Activated CD4-positive, alpha-beta memory T cell treated with anti-CD3 and anti-CD28 coated beads for 36 hours (primary cell): ENCODE results near the gene TBL1X. TPM values are rescaled to one million over a fixed set of nuclear protein-coding genes. Genes with fewer than 3 reads are reported as not detected.

Source experiments
- CTCF ChIA-PET: fragments of 350-600 bp; sonication (Branson Sonifier 250); formaldehyde crosslinking; loops from one replicate; lab custom pipeline; 2021; ENCODE audit warnings: antibody characterized with exemption, inconsistent platforms; lab: Charles Lee
- POLR2A ChIA-PET: fragments of 350-600 bp; sonication (Branson Sonifier 250); formaldehyde crosslinking; loops from one replicate; lab custom pipeline; 2021; ENCODE audit warnings: antibody characterized with exemption; lab: Charles Lee
- DNase-seq: peaks from one replicate; pipeline ENCODE4 v3.0.0-alpha.2; 2020
- H3K27ac Mint-ChIP-seq: one replicate; pipeline ENCODE4 v1.8.0; 2021; ENCODE audit warnings: mixed read lengths
- H3K27me3 Mint-ChIP-seq: one replicate; pipeline ENCODE4 v1.8.0; 2021; ENCODE audit warnings: mixed read lengths
- H3K36me3 Mint-ChIP-seq: one replicate; pipeline ENCODE4 v1.8.0; 2021; ENCODE audit warnings: mixed read lengths
- H3K4me1 Mint-ChIP-seq: one replicate; pipeline ENCODE4 v1.8.0; 2021; ENCODE audit warnings: low read depth, mixed read lengths
- H3K4me3 Mint-ChIP-seq: one replicate; pipeline ENCODE4 v1.8.0; 2021; ENCODE audit warnings: mild to moderate bottlenecking, mixed read lengths
- H3K9me3 Mint-ChIP-seq: one replicate; pipeline ENCODE4 v1.8.0; 2021; ENCODE audit warnings: mixed read lengths
- intact Hi-C: fragments of 100-400 bp; cut with micrococcal nuclease; formaldehyde crosslinking; loops from one replicate; pipeline ENCODE4 v1.15.1; 2023
- total RNA-seq, 2 experiments: library from RNA; stranded (reverse); gene quantifications; one replicate each; pipeline ENCODE4 v1.2.3, GENCODE V29; 2021

TBL1X gene
- total RNA-seq, 2 experiments from 2014 or later, result 21.1 to 23.5 TPM

- POLR2A ChIA-PET, result no interaction called here
Observed at GRCh38 chrX:9510980-9511379, 46.1 kb downstream of the TBL1X start.

GRCh38 chrX:9515489-9515888, 50.6 kb downstream of the TBL1X start:
- ChIA-PET POLR2A (no interaction called here), CTCF (no interaction called here)
- DNase-seq, result no peak
- Mint-ChIP-seq H3K27ac (no peak overlapping the region), H3K9me3 (no peaks in the 10 kb centered on the region), H3K4me3 (no peak overlapping the region), H3K36me3 (peaks cover 12% of the 10 kb centered on the region), H3K27me3 (no peaks in the 10 kb centered on the region), H3K4me1 (peaks cover 24% of the 10 kb centered on the region)
- intact Hi-C loops, result no loop called here

More at GRCh38 chrX:9510980-9511379, 46.1 kb downstream of the TBL1X start:
- no peak overlapping the region for H3K4me3 Mint-ChIP-seq
- intact Hi-C loops, result no loop called here
- no peak for DNase-seq
- CTCF ChIA-PET, result no interaction called here
- peaks cover 19% of the 10 kb centered on the region for H3K36me3 Mint-ChIP-seq
- no peaks in the 10 kb centered on the region for H3K9me3 Mint-ChIP-seq
- H3K27me3 Mint-ChIP-seq, result no peaks in the 10 kb centered on the region
- H3K4me1 Mint-ChIP-seq, result peaks cover 18% of the 10 kb centered on the region
- no peak overlapping the region for H3K27ac Mint-ChIP-seq

- Mint-ChIP-seq H3K4me3 (no peak overlapping the region), H3K36me3 (peaks cover 12% of the 10 kb centered on the region), H3K4me1 (peaks cover 24% of the 10 kb centered on the region), H3K9me3 (no peaks in the 10 kb centered on the region), H3K27ac (no peak overlapping the region), H3K27me3 (no peaks in the 10 kb centered on the region)
- ChIA-PET CTCF (no interaction called here), POLR2A (no interaction called here)
- intact Hi-C loops, result no loop called here
- DNase-seq, result no peak
Observed at GRCh38 chrX:9515973-9516538, 51.2 kb downstream of the TBL1X start.

DNA sequence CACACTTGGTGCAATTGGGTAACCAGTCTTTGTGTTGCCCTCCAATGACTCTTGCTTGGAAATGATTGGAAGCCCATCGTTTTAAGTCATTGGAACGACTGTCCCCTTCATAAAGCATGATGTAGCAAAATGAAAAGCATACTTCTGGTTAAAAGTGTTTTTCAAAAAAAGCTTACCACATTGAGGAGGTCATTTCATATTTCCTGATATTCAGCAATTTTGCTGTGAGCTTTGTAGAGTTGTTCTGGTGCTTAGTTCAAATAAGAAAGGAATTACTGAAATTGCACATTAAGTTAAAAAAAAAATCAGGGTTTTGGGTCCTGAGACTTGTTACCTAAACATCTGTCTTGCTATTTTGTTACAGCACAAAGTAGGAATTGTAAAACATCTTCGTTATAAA, 51.8 kb downstream of the TBL1X start:
- ChIA-PET CTCF (no interaction called here), POLR2A (no interaction called here)
- H3K27ac Mint-ChIP-seq, result no peak overlapping the region
- H3K27me3 Mint-ChIP-seq, result no peaks in the 10 kb centered on the region
- peaks cover 10% of the 10 kb centered on the region for H3K36me3 Mint-ChIP-seq
- peaks cover 24% of the 10 kb centered on the region for H3K4me1 Mint-ChIP-seq
- DNase-seq, result no peak
- intact Hi-C loops, result no loop called here
- no peaks in the 10 kb centered on the region for H3K9me3 Mint-ChIP-seq
- H3K4me3 Mint-ChIP-seq, result no peak overlapping the region

DNA sequence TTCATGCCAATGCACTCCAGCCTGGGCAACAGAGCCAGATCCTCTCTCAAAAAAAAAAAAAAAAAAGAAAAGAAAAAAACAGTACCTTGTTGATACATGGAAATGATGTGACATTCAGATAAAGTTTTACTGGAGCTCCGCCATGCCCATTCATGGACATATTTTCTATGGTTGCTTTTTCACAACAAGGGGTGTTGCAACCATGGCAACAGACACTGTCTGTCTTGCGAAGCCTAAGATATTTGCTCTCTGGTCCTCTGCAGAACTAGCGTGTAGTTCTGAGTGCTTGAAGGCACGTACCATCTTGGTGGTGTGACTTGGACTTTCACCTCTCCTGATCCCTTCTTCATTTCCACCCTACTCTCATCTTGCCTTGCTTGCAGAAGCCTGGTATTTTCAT, 53.2 kb downstream of the TBL1X start:
- Mint-ChIP-seq H3K27me3 (no peaks in the 10 kb centered on the region), H3K27ac (no peak overlapping the region), H3K9me3 (no peaks in the 10 kb centered on the region), H3K4me1 (peaks cover 29% of the 10 kb centered on the region), H3K4me3 (no peak overlapping the region), H3K36me3 (peaks cover 6% of the 10 kb centered on the region)
- POLR2A ChIA-PET, result no interaction called here
- intact Hi-C loops, result no loop called here
- no peak for DNase-seq
- CTCF ChIA-PET, result no interaction called here

GRCh38 chrX:9518889-9519288, 54.0 kb downstream of the TBL1X start:
- H3K27me3 Mint-ChIP-seq, result no peaks in the 10 kb centered on the region
- intact Hi-C loops, result no loop called here
- ChIA-PET POLR2A (no interaction called here), CTCF (no interaction called here)
- no peak for DNase-seq
- H3K9me3 Mint-ChIP-seq, result no peaks in the 10 kb centered on the region
- H3K36me3 Mint-ChIP-seq, result peaks cover 2% of the 10 kb centered on the region
- H3K27ac Mint-ChIP-seq, result no peak overlapping the region
- peaks cover 29% of the 10 kb centered on the region for H3K4me1 Mint-ChIP-seq
- H3K4me3 Mint-ChIP-seq, result no peak overlapping the region

GRCh38 chrX:9519546-9520216, 54.8 kb downstream of the TBL1X start:
- Mint-ChIP-seq H3K27ac (no peak overlapping the region), H3K4me1 (peaks cover 31% of the 10 kb centered on the region), H3K9me3 (no peaks in the 10 kb centered on the region), H3K27me3 (no peaks in the 10 kb centered on the region), H3K4me3 (no peak overlapping the region), H3K36me3 (no peaks in the 10 kb centered on the region)
- CTCF ChIA-PET, result no interaction called here
- intact Hi-C loops, result no loop called here
- POLR2A ChIA-PET, result no interaction called here
- DNase-seq, result no peak

DNA sequence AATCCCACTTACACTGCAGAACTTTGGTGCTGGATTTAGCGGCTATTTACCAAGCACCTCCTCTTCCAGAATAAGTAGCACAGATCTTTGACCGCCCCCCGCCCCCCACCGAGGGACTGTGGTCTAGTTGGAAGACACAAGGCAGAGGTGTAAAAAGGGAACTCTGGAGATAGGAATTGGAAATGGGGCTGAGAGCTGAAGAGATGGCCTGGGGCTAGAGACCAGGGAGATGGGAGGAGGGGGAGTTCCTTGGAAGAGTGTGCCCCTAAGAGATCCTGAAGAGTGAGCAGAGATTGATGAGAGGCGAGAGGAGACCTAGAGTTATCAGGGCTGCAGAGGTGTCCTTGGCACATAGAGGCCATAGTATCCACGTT, 55.3 kb downstream of the TBL1X start:
- Mint-ChIP-seq H3K27ac (no peak overlapping the region), H3K27me3 (no peaks in the 10 kb centered on the region), H3K9me3 (no peaks in the 10 kb centered on the region), H3K4me3 (no peak overlapping the region), H3K36me3 (no peaks in the 10 kb centered on the region), H3K4me1 (peaks cover 28% of the 10 kb centered on the region)
- DNase-seq, result no peak
- CTCF ChIA-PET, result no interaction called here
- intact Hi-C loops, result no loop called here
- POLR2A ChIA-PET, result no interaction called here

GRCh38 chrX:9522378-9523155, 57.7 kb downstream of the TBL1X start:
- Mint-ChIP-seq H3K9me3 (no peaks in the 10 kb centered on the region), H3K4me1 (peaks cover 30% of the 10 kb centered on the region), H3K27ac (no peak overlapping the region), H3K36me3 (no peaks in the 10 kb centered on the region), H3K27me3 (no peaks in the 10 kb centered on the region), H3K4me3 (no peak overlapping the region)
- ChIA-PET POLR2A (no interaction called here), CTCF (no interaction called here)
- DNase-seq, result no peak
- intact Hi-C loops, result no loop called here

- H3K27me3 Mint-ChIP-seq, result no peaks in the 10 kb centered on the region
- POLR2A ChIA-PET, result no interaction called here
Observed at GRCh38 chrX:9525511-9526248, 60.8 kb downstream of the TBL1X start.

DNA sequence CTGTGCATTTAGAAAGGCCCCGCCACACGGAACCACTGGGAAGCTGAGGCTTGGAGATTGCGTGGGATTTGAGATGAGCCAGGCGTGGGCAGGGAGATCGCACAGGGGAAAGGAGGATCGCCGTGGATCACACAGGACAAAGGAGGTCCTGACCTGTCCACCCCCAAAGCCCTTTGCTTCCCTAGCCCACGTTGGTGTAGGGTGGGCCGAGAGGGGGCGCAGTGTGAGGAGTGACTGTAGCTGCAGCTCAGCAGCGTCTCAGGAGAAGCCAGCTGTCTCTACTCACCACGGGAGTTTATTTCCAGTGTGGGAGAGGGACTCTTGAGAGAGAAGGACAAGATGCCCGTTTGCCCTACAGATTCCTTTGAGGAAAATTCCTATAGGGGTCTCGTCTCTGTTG, 62.1 kb downstream of the TBL1X start:
- ChIA-PET POLR2A (no interaction called here), CTCF (no interaction called here)
- Mint-ChIP-seq H3K27ac (no peak overlapping the region), H3K9me3 (no peaks in the 10 kb centered on the region), H3K4me3 (no peak overlapping the region), H3K27me3 (no peaks in the 10 kb centered on the region), H3K36me3 (no peaks in the 10 kb centered on the region), H3K4me1 (peaks cover 46% of the 10 kb centered on the region)
- intact Hi-C loops, result loop anchor here (5.0 kb wide), 1 partner anchor 60 kb away; the partner anchor contains the start of gene TBL1X
- DNase-seq, result no peak

More at GRCh38 chrX:9525511-9526248, 60.8 kb downstream of the TBL1X start:
- CTCF ChIA-PET, result no interaction called here
- Mint-ChIP-seq H3K36me3 (no peaks in the 10 kb centered on the region), H3K27ac (no peak overlapping the region), H3K4me3 (no peak overlapping the region), H3K9me3 (no peaks in the 10 kb centered on the region), H3K4me1 (peaks cover 43% of the 10 kb centered on the region)
- DNase-seq, result no peak
- intact Hi-C loops, result loop anchor here (5.0 kb wide), 1 partner anchor 58 kb away; the partner anchor contains the start of gene TBL1X

DNA sequence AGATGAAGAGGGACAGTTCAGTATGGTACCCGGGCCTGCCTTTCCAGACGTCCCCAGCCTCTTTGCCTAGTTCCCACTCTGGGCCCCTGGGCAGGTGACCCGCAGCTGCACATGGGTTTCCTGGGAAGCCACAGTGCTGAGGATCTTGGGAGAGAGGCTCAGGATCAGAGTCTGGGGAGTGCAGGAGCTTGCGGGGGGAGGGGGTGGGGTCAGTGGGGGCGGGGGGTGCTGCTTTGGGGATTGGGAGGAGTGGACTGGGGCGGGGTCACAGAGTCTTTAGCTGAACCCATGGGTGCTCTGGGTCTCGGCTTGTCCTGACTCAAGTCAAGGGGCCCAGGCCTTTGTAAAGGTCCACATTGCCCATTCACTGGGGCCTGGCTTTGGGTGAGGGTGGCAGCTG, 63.6 kb downstream of the TBL1X start:
- no peak overlapping the region for H3K4me3 Mint-ChIP-seq
- H3K27ac Mint-ChIP-seq, result no peak overlapping the region
- ChIA-PET CTCF (no interaction called here), POLR2A (no interaction called here)
- intact Hi-C loops, result loop anchor here (5.0 kb wide), 1 partner anchor 61 kb away; the partner anchor contains the start of gene TBL1X
- no peaks in the 10 kb centered on the region for H3K9me3 Mint-ChIP-seq
- H3K27me3 Mint-ChIP-seq, result no peaks in the 10 kb centered on the region
- no peak for DNase-seq
- peaks cover 45% of the 10 kb centered on the region for H3K4me1 Mint-ChIP-seq
- H3K36me3 Mint-ChIP-seq, result no peaks in the 10 kb centered on the region
